ENCODE measurements around the gene STRN.
A peak's percentile ranks its signal among the peaks of the same experiment; 100 is the strongest.
"Not testable (repeated sequence)": the region's sequence is repeated elsewhere in the genome, so short reads cannot be mapped to it uniquely, and the experiment has no call there.

STRN gene

DNA sequence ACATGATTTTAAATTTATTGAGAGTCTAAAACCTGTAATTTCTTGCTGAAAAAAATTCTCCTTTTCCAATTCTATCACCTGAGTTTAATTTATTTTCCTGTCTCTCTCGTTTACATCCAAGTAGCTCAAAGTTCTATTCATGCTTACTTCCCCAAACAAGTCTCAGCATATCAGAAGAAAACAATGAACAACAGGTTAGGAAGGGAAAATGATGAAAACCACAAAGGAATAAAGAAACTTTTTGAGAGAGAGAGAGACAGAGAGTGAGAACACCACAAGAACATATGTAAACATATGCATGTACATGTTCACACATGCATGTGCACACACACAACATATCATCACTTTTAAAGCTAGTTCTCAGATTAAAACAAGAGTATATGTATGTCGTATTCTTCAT lies 112.1 kb downstream of the STRN start:
- Mint-ChIP-seq H3K27me3 (no peaks in the 10 kb centered on the region), H3K4me1 (peaks cover 16% of the 10 kb centered on the region), H3K27ac (no peak overlapping the region), H3K4me3 (no peak overlapping the region), H3K9me3 (no peaks in the 10 kb centered on the region)
- no peak for ATAC-seq
- no peak for DNase-seq

DNA sequence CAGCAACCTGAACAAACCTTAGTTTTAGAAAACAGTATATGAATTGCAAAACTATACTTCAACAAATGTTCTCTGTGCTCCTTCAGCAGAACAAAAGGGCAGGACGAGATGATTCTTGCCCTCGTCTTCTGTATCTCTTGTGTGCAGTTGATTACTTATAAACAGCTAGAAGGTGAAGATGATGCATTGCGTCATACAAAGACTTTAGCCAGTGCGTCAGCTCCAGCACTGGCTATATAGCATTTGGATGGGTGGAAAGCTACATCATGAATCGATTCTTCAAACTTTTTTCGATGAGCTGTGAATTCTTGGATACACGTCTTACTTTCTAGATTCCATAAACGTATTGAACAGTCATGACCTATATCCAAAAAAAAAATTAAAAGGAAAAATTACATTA lies 117.1 kb downstream of the STRN start:
- DNase-seq, result no peak
- no peaks in the 10 kb centered on the region for H3K27me3 Mint-ChIP-seq
- H3K4me1 Mint-ChIP-seq, result no peaks in the 10 kb centered on the region
- no peak for ATAC-seq
- H3K9me3 Mint-ChIP-seq, result no peaks in the 10 kb centered on the region
- H3K27ac Mint-ChIP-seq, result no peak overlapping the region
- no peak overlapping the region for H3K4me3 Mint-ChIP-seq

DNA sequence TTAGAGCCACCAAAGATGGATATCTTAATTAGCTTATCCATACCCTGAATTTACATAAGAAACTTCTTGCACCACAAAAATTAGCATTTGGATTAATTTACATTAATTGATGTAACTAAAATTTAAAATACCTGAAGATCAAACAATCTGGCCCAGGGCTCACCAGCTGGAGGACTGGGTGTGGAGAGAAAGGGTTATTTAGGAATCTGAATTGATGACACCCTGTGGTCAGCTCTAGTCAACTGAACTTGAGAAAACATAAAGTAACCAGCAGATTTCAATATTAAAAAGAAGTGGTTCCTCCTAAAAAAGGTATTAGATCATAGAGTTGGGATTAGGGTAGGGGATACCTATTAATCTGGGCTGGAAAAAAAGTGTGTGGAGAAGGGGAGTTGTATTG lies 122.5 kb downstream of the STRN start:
- H3K4me3 Mint-ChIP-seq, result no peak overlapping the region
- H3K4me1 Mint-ChIP-seq, result no peaks in the 10 kb centered on the region
- H3K27me3 Mint-ChIP-seq, result no peaks in the 10 kb centered on the region
- H3K27ac Mint-ChIP-seq, result no peak overlapping the region
- DNase-seq (no peak), ATAC-seq (no peak)
- H3K9me3 Mint-ChIP-seq, result no peaks in the 10 kb centered on the region

DNA sequence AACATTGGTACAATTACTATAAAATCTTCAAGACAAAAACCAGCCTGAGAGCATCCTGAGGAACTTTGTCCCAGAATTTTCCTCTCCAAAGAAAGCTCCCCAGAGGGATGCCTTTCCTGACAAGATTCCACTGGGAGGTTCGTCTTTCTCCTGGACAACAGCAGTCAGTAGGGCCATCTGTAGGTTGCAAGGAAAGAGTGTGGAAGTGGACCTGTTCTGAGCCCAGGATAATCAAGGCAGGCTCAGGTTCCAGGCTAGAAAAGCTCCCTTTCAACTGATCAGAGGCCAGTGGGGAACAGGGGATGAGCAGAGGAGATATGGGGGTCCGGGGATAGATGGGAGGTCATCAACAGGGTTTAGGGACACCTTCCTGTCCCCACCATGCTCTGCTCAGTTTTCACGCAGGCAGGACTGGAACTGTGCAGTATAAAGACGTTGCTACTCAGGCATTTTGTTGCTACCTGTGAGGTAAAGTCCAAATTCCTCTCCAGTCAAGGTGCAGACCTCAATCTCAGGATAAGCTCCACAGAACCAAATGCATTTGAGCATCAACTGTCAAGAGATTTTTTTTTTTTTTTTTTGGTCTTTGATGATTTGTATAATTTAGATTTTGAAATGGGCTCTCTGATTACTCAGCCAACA lies 126.2 kb downstream of the STRN start:
- Mint-ChIP-seq H3K27me3 (no peaks in the 10 kb centered on the region), H3K27ac (no peak overlapping the region), H3K9me3 (no peaks in the 10 kb centered on the region), H3K4me3 (no peak overlapping the region), H3K4me1 (peaks cover 6% of the 10 kb centered on the region)
- DNase-seq (no peak), ATAC-seq (no peak)

DNA sequence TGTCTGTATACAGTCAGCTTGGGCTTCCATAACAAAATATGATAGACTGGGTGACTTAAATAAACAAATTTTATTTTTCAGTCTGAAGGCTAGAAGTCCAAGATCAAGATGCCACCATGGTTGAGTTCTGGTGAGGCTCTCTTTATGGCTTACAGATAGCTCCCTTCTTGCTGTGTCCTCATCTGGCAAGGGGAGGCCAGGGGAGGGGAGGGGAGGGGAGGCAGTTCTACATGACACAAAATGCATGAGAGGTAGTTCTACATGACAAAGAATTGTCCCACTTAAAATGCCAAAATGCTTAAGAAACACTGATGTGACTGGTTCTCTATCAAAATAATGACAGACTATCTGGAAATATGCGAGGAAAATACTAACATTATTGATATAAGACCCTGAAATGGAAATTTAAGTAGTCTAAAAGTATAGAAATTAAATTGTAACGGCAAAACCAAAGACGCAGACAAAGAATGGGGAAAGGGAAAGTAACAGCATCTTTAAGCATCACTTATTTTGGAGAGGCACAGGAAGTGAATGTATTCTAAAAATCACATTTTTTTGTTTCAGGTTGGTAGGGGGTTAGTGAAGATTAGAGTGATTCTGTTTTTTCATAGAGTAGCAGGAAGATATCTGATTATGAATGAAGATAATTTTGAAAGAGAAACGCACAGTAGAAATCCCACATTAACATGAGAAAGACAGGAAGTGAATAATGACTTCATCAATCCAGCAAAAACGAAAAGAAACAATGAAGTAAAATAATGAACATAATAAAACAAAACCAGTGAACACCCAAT lies 131.4 kb downstream of the STRN start:
- Mint-ChIP-seq H3K4me1 (peaks cover 10% of the 10 kb centered on the region), H3K4me3 (peak overlapping the region; percentile 16 to 30), H3K27ac (peak overlapping the region in 1 of 2 donors; percentile 57), H3K9me3 (no peaks in the 10 kb centered on the region), H3K27me3 (peaks cover 5% of the 10 kb centered on the region)
- ATAC-seq, result no peak
- DNase-seq, result no peak

DNA sequence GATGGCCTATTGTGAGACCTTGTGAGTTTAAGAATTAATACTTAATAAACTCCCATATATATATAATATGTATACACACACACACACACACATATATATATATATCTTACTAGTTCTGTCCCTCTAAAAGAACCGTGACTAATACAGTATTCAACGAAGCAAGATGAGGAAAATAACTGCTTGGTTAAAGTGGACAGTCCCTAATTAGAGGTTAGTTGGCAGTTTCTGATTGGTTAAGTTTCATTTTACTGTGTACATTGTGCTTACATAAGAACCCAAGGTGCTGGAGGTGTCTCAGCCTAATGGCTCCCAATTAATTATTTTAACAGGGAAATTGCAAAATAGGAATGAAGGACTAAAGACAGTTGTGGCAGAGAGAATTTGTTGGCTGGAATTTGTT lies 132.1 kb downstream of the STRN start:
- peaks cover 5% of the 10 kb centered on the region for H3K27me3 Mint-ChIP-seq
- ATAC-seq (no peak), DNase-seq (no peak)
- no peak overlapping the region for H3K4me3 Mint-ChIP-seq
- H3K4me1 Mint-ChIP-seq, result peaks cover 10% of the 10 kb centered on the region
- no peaks in the 10 kb centered on the region for H3K9me3 Mint-ChIP-seq
- H3K27ac Mint-ChIP-seq, result no peak overlapping the region

DNA sequence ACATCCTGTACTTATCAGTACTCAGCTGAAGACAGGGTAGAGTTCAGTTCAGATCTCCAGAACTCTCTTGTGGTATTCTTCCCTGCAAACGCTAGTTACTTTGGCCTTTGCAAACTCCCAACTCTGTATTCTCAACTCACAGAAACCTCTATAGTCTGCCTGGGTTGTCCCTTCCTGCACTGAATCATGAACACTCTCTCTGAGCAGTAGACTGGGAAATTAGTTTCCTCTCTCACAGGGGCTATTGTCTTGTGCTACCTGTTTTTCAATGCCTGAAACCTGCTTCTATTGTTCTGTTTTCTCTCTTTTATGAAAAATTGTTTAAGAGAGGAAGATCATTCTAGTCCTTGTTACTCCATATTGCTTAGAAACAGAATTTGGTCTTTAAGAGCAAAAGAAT lies 135.2 kb downstream of the STRN start:
- peaks cover 5% of the 10 kb centered on the region for H3K27me3 Mint-ChIP-seq
- H3K4me3 Mint-ChIP-seq, result no peak overlapping the region
- no peaks in the 10 kb centered on the region for H3K9me3 Mint-ChIP-seq
- H3K4me1 Mint-ChIP-seq, result peaks cover 10% of the 10 kb centered on the region
- no peak for DNase-seq
- no peak overlapping the region for H3K27ac Mint-ChIP-seq
- ATAC-seq, result no peak

DNA sequence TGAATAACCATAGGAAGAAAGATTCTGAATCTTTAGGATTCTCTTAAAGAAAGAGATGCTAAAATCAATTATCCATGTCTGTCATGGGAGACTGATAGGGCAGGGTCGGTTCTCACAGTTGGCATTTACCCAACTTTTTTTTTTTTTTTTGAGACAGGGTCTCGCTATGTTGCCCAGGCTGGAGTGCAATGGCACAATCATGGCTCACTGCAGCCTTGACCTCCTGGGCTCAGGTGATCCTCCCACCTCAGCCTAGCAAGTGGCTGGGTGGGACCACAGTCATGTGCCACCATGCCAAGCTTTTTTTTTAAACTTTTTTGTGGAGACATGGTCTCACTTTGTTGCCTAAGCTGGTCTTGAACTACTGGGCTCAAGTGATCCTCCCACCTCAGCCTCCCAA lies 141.7 kb downstream of the STRN start:
- DNase-seq, ATAC-seq, H3K27ac Mint-ChIP-seq, H3K4me1 Mint-ChIP-seq, H3K9me3 Mint-ChIP-seq, H3K27me3 Mint-ChIP-seq, H3K4me3 Mint-ChIP-seq: not testable (repeated sequence)

DNA sequence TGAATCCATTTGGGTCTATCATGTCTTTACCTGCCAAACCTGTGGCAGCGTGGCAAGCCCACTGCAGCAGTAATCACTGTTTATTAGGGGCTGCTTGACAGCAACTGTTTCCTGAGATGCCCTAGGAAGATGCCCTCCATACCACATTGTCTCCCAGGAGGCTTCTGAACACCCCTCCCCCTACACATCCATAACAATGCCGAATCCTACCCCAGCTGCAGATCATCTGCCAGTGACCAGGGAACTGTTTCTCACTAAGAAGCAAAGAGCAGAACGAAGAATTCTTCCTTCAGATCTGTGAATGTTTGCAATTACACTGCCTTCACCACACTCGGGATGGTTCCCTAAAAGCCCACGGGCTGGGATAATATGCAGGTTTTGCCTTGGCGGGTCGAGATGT lies 142.1 kb downstream of the STRN start:
- Mint-ChIP-seq H3K4me3 (no peak overlapping the region), H3K27ac (no peak overlapping the region), H3K4me1 (no peaks in the 10 kb centered on the region), H3K27me3 (no peaks in the 10 kb centered on the region), H3K9me3 (no peaks in the 10 kb centered on the region)
- no peak for DNase-seq
- ATAC-seq, result no peak

DNA sequence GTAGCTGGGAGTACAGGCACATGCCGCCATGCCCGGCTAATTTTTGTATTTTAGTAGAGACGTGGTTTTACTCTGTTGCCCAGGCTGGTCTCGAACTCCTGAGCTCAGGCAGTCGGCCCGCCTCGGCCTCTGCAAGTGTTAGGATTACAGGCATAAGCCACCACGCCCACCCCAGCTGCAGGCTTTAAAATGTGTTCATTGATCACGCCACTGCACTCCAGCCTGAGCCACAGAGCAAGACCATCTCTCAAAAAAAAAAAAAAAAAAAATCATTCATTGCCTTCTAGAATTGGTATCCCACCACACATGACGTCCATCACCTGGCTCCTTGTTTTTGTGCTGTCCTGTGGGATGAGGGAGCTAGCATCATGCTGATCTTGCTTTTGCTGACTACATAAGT lies 142.5 kb downstream of the STRN start:
- no peak for DNase-seq
- H3K9me3 Mint-ChIP-seq, result no peaks in the 10 kb centered on the region
- no peaks in the 10 kb centered on the region for H3K27me3 Mint-ChIP-seq
- ATAC-seq, result no peak
- H3K4me3 Mint-ChIP-seq, result no peak overlapping the region
- H3K4me1 Mint-ChIP-seq, result no peaks in the 10 kb centered on the region
- H3K27ac Mint-ChIP-seq, result no peak overlapping the region

DNA sequence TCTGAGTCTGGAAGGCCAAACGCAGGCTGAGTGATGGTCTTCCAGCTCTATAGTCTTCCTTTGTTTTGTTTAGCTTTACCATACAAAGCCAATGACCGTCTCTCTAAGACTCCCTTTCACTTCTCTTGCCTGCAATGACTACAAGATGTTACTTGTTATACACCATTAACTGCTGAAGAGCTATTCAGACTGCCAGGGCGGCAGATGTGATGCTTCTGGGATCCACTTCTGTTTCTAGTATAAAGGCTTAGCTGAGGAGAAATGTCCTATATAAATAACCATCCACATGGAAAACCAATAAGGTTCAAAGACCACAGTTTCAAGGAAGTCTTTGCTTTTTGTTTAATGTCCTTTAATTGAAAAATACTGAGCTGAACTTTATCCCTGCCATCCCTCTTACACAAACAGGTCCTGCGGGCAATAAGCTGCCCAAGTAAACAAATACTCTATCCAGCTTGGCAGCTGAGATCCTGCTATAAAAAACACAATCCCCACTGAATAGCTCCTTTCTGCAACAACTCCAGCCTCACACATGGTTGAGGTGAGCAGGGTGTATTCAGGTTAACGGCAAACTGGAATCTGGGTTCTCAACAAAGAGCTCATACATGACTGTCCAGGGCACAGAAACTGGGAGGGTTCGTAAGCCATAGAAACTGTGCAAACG lies 145.3 kb downstream of the STRN start:
- Mint-ChIP-seq H3K9me3 (no peaks in the 10 kb centered on the region), H3K27ac (peak overlapping the region in 1 of 2 donors; percentile 36), H3K27me3 (no peaks in the 10 kb centered on the region), H3K4me1 (peaks cover 5% of the 10 kb centered on the region), H3K4me3 (no peak overlapping the region)
- DNase-seq, result no peak
- no peak for ATAC-seq

DNA sequence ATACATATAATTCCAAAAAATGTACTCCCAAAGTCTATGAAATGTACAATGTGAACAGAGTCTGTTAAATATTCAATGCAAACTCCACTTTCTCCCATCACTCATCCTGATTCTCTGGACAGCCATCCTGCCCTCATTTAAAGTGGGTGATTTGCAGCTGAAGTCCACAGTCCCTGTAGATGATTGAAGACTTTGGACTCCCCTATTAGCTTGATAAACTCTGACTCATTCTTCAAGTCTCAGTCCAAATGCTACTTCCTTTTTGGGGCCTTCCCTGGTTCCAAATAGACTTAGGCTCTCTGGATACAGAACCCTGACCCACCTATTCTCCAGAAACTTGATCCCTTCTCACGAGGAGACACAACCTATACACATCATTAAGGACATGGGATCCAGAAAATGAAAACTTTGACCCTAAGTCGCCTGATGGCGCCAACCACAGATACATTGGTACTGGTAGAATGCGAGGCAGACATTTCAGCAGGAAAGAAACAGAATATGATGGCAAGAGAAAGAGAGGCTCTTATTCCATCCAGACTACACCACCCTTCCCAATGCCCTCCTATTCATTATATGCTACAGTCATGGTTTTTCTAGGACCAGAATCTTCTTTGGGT lies 147.1 kb downstream of the STRN start:
- no peak overlapping the region for H3K27ac Mint-ChIP-seq
- ATAC-seq (no peak), DNase-seq (no peak)
- H3K9me3 Mint-ChIP-seq, result no peaks in the 10 kb centered on the region
- peaks cover 5% of the 10 kb centered on the region for H3K4me1 Mint-ChIP-seq
- H3K27me3 Mint-ChIP-seq, result no peaks in the 10 kb centered on the region
- no peak overlapping the region for H3K4me3 Mint-ChIP-seq

DNA sequence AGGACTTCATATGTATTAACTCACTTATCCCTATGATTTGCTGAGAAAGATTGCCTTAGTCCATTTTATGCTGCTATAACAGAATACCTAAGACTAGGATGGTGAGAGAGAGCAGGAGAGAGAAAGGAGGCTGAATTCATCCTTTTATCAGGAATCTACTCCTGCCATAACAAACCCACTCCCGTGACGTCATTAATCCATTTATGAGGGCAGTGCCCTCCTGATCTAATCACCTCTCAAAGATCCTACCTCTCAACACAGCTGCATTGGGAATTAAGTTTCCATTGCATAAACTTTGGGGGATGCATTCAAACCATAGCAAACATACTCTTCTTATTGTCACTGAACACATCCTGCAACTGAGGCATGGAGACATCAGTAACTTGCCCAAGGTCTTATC lies 147.8 kb downstream of the STRN start:
- ATAC-seq, result no peak
- Mint-ChIP-seq H3K4me3 (no peak overlapping the region), H3K27ac (no peak overlapping the region), H3K4me1 (peaks cover 5% of the 10 kb centered on the region), H3K27me3 (no peaks in the 10 kb centered on the region), H3K9me3 (no peaks in the 10 kb centered on the region)
- DNase-seq, result no peak

DNA sequence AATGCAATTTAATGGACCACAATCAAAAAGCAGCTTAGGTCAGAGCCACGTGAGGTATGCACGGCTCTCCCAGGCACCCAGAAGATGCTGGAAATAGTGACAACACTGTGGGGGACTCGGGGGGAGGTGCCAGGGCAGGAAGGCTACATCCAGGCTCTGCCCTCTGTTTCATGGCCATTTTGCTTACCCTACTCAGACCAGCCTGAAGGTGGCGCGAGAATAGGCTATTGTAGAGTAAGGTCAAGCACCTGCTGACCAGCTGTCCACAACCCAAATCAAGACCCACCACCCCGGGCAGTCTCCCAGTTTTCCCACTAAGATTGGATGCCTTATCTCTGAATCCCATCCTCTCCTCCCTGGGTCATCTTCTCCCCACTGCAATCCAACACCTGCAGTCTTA lies 154.1 kb downstream of the STRN start:
- ATAC-seq (no peak), DNase-seq (no peak)
- Mint-ChIP-seq H3K27ac (no peak overlapping the region), H3K4me1 (peaks cover 5% of the 10 kb centered on the region), H3K9me3 (no peaks in the 10 kb centered on the region), H3K27me3 (peaks cover under 1% of the 10 kb centered on the region), H3K4me3 (no peak overlapping the region)

DNA sequence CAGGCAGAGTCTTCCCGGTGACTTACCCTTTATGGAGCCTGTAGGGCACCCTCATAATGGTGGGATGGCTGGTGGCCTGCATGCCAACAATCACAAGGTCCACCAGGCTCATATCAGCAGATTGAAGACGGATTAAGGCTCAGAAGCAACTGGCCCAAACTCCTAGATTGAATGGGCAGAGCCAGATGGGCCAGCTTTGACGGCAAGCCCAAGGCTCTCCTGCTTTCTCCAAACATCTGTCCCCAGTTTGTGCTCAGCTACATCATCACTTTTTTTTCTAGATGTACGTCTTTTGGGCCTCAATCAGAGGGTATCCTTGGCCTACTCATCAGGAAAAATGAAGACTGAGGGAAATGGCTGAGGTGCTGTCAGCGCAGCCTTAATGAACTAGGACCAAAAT lies 155.3 kb downstream of the STRN start:
- no peak for ATAC-seq
- no peaks in the 10 kb centered on the region for H3K4me1 Mint-ChIP-seq

DNA sequence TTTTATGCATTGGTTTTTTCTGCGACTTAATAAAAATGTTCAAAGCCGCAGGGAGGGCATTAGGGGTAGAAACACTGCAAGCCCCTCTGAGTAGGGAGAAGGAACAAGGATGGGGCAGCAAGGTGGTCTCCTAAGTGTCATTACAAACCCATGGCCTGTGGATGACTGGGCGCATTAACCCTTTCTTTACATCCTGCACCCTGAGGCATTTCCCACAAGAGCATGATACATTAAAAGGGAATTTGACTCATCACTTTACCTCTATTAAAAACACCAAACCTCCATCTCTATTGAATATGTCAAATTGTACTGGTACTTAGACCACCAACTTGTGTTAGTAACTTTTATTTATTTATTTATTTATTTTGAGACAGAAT lies 157.3 kb downstream of the STRN start:
- no peak overlapping the region for H3K4me3 Mint-ChIP-seq
- ATAC-seq (no peak), DNase-seq (no peak)
- no peaks in the 10 kb centered on the region for H3K9me3 Mint-ChIP-seq
- H3K27me3 Mint-ChIP-seq, result peaks cover 8% of the 10 kb centered on the region
- no peak overlapping the region for H3K27ac Mint-ChIP-seq
- H3K4me1 Mint-ChIP-seq, result no peaks in the 10 kb centered on the region

More for the DNA sequence above, 155.3 kb downstream of the STRN start:
- H3K9me3 Mint-ChIP-seq, result no peaks in the 10 kb centered on the region
- no peak overlapping the region for H3K27ac Mint-ChIP-seq
- no peak for DNase-seq
- peaks cover 8% of the 10 kb centered on the region for H3K27me3 Mint-ChIP-seq
- no peak overlapping the region for H3K4me3 Mint-ChIP-seq
